C4-2B (cell line): ENCODE measurements around the gene ROR1.

Experiments
- CTCF ChIP-seq: fragments of 450-650 bp; conservative IDR thresholded peaks from 2 replicates; pipeline ENCODE4 v1.5.1; 2017; ENCODE audit warnings: mild to moderate bottlenecking
- ZFX ChIP-seq: fragments of 450-650 bp; IDR thresholded peaks from 2 replicates; pipeline ENCODE4 v1.6.1; 2017

DNA sequence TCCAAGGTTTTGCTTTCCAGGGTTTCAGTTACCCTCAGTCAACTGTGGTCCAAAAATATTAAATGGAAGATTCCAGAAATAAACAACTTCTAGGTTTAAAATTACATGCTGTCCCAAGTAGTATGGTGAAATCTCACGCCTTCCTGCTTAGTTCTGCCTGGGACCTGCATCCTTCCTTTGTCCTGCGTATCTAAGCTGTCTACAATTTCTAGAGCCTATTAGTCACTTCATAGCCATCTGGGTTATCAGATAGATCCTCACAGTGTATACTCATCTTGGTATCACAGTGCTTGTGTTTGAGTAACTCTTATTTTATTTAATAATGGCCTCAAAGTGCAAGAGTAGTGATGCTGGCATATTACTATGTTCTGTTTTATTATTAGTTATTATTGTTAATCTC lies 157.7 kb downstream of the ROR1 start:
- TF ChIP-seq CTCF (no peak), ZFX (no peak)
